Peyer's patch (tissue), 4 donors: ENCODE data around the gene MEIS1.

ENCODE experiments used
- POLR2A ChIP-seq, 2 donors: fragments of 450-650 bp; IDR thresholded peaks; one replicate each; pipeline ENCODE4 v1.5.1; 2017; ENCODE audit warnings: antibody characterized with exemption in 2 of 2, mild to moderate bottlenecking in 2 of 2, moderate library complexity in 2 of 2
- TF ChIP-seq, protein P1 (sequence below), 6 experiments: fragments of 450-650 bp in 4 of 6; fragments of 200-600 bp in 2 of 6; sonication (generic) in 1 of 6; IDR thresholded peaks; one replicate each; pipeline ENCODE4 v1.5.1; 2017 to 2019; ENCODE audit warnings: antibody characterized with exemption in 6 of 6, mild to moderate bottlenecking in 3 of 6, moderate library complexity in 1 of 6

DNA sequence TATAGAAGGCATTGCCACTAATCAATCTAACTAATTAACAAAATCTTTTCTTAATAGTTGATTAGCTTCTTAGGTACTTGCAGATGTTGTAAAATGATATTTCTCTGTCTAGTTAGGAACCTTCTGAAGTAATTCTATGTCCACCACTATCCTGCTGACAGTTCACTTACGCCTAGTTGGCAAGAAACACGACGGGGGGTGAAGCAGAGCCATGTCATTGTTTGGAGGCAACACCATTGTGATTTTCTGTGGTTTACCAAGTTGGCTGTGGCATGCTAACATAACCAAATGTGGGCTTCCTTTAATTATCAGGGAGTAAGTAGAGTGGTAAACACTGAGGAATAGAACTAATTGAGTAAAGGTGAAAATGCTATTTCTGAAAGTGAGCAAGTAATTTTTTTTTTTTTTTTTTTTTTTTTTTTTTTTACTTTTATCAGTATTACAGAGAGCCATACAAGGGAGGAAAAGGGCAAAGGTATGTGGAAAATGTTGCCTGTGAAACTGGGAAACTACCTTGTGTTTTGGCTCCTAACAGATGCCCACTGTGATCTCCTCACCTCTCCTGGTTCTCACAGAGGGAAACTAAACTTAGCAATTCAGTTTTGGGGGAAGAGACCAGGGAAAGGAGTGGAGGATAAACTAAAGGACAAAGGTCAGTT, 126.8 kb downstream of the MEIS1 start:
- TF ChIP-seq POLR2A (IDR thresholded peaks at IDR 0.05) = no peak
- TF ChIP-seq, protein P1, sequence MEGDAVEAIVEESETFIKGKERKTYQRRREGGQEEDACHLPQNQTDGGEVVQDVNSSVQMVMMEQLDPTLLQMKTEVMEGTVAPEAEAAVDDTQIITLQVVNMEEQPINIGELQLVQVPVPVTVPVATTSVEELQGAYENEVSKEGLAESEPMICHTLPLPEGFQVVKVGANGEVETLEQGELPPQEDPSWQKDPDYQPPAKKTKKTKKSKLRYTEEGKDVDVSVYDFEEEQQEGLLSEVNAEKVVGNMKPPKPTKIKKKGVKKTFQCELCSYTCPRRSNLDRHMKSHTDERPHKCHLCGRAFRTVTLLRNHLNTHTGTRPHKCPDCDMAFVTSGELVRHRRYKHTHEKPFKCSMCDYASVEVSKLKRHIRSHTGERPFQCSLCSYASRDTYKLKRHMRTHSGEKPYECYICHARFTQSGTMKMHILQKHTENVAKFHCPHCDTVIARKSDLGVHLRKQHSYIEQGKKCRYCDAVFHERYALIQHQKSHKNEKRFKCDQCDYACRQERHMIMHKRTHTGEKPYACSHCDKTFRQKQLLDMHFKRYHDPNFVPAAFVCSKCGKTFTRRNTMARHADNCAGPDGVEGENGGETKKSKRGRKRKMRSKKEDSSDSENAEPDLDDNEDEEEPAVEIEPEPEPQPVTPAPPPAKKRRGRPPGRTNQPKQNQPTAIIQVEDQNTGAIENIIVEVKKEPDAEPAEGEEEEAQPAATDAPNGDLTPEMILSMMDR (IDR thresholded peaks at IDR 0.05) = no peak
